ENCODE data around the gene IRX5.

IRX5 gene

DNA sequence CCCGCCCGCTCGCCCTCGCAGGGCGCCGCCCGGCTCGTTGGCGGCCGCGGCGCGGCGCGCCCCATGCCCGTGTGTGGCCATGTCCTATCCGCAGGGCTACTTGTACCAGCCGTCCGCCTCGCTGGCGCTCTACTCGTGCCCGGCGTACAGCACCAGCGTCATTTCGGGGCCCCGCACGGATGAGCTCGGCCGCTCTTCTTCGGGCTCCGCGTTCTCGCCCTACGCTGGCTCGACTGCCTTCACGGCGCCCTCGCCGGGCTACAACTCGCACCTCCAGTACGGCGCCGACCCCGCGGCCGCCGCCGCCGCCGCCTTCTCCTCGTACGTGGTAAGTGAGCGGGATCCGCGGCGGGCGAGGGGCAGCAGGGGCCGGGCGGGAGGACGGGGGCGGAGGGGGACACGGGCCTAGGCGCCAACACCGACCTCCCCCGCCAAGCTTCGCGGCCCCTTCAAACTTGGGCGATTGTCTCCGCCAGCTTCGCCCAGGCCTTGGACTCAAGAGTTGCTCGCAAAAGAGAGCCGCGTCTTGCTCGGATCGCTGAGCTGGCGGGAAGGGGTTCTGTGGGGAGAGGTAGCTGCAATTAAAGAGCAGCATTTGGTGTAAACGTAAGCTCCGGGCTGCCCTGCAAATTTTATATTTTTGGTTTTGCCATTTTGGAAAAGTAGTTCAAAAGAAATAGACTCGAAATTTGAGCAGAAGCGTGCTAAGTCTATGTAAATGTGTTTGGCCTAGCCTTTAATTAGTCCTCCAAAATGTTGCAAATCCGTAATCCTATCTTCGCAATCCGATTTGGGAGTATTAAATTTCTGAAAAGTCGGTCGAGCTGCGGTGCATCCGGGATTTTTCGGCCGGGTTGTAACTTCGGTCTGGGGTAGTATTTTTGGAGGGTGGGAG, 702 bp downstream of the IRX5 start:
- DNase-seq, result peak; percentile 4

DNA sequence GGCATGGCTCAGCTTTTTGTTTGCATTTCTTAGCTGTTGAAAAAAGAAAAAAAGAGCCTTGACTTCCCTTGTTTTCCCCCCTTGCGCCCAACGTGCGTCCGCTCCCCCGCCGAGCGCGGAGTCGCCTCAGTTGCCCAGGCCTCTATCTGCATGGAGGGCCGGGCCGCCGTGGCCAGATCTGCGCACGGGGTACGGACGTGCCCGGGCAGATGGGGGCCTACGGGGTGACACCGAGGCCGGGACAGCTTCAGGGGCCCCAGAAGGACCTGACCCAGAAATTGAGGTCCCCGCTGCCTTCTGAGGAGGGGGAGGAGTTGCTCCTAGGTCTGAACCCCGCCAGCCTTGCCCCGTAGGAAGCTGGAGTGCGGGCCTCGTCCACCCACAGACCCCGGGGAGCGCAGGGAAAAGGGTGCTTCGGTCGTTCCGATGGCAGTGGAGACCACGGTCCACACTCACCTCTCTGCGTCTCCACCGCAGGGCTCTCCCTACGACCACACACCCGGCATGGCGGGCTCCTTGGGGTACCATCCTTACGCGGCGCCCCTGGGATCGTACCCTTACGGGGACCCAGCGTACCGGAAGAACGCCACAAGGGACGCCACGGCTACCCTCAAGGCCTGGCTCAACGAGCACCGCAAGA, 1.5 kb downstream of the IRX5 start:
- DNase-seq, result peak; percentile 14

DNA sequence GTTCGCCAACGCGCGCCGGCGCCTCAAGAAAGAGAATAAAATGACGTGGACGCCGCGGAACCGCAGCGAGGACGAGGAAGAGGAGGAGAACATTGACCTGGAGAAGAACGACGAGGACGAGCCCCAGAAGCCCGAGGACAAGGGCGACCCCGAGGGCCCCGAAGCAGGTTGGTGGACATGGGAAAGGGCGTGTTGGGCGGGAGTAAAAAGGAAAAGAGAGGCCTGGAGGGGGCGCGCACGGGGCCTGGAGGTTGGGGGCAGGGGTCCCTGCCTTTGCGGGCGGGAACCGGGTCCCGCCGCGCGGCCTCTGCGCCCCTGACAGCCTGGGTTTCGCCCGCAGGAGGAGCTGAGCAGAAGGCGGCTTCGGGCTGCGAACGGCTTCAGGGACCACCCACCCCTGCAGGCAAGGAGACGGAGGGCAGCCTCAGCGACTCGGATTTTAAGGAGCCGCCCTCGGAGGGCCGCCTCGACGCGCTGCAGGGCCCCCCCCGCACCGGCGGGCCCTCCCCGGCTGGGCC, 2.1 kb downstream of the IRX5 start:
- no peak for DNase-seq

DNA sequence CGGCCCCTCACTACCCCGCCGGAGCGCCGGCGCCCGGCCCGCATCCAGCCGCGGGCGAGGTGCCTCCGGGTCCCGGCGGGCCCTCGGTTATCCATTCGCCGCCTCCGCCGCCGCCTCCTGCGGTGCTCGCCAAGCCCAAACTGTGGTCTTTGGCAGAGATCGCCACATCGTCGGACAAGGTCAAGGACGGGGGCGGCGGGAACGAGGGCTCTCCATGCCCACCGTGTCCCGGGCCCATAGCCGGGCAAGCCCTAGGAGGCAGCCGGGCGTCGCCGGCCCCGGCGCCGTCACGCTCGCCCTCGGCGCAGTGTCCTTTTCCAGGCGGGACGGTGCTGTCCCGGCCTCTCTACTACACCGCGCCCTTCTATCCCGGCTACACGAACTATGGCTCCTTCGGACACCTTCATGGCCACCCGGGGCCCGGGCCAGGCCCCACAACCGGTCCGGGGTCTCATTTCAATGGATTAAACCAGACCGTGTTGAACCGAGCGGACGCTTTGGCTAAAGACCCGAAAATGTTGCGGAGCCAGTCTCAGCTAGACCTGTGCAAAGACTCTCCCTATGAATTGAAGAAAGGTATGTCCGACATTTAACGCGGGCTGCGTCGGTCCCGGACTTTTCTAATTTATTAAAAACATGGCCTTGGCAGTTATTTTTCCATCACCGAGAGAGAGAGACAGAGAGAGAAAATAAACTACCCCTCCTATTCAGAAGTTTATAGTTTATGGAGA, 2.8 kb downstream of the IRX5 start:
- no peak for DNase-seq

DNA sequence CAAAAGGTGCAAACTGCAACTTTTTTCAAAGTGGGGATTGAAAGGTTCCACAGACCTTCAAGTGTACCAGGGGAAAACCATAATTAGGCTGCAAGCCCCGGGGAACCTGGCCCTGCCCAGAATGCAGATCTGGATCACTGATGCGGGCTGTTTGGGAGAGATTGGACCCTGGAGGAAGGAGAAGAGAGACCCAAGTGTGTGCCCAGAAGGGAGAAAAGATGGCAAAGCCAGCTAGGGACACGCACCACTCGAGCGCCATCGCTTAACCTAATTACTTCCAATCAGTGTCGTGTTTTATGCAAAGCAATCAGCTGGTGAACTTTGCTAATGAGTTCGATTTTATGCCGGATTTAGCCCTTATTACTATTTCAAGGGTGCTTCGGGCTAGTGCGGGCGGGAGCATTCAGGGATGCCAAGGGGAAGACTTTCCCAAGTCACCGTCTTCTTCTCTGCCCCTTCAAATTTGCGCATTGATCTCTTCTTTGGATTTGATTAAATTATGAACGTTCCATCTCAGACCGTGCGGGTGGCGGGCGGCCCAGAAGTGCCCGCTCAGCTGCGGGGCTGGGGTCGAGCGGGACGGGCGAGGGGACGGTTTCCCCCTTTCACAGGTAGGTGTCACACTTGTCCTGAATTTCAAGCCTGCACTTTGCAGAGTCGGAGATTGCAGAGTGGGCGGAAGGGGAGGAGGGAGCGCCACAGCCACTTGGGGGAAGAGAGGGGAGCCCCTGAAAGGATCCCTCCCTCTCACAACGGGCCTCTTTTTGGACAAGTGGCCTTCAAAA, 4.0 kb downstream of the IRX5 start:
- no peak for DNase-seq

DNA sequence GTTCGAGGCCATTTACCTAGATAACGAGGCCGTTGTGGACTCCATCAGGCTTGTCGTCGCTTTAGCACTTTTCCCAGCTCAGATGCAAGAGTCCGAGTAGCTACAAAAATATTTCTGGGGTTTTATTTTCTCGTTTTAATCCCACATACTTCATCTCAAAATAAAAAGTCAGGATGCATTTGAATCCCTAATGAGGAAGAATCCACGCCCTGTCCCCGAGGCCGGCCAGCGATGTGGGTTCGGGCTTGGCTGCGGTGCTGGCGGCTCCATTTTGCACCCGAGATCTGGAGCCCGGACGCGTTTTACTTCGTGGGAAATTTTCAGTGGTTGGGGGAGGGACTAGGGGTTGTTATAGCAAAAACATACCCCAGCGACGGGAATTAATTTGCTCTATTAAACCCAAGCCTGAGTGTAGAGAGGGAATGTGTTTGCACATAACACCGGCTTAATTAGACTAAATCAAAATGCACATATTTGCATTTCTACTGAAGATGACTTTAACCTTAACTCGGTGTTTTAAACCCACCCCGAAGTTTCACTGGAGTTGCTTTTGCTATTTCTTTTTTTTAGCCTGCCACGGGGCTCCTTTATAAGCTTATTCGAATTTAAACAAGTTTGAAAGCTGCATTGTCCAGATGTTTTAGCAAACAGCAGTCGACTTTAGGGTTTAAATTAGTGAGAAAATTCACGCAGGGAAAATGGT, 4.8 kb downstream of the IRX5 start:
- DNase-seq, result no peak

DNA sequence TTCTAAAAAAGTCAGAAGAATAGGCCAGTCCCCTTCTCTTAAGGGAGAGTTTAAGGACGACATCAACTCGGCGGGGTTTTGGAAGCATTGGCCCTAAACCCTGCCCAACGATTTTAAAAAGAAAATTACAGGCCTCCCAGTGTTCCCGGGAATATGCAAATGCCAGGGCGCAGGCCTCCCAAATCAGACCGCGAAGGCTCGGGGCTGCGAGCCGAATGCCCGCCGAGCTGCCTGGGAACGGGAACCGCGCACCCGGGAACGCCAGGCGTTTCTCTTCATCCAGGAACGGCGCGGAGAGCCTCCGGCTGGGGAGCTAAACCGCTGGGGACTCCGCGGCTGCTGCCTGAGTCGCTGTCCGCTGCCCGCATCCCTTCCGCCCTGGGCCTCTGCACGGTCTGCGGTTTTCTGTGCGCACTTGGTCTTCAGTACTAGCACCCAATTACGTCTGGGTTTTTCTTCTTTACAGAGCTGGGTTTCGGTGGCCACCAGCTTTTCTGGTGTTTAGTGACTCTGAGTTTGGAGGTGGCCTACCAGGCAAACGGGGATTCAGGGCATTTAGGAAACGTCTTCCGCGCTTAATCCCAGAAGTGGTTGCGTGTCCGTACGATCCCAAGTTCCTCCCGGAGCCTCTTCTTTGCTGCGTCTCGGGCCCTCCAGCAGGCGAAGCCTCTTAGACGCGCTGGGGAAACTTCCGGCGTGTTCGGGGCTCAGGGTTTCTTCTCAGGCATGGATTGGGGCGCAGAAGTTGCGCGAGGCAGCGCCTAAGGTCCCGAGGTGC, 5.7 kb downstream of the IRX5 start:
- DNase-seq, result no peak

DNA sequence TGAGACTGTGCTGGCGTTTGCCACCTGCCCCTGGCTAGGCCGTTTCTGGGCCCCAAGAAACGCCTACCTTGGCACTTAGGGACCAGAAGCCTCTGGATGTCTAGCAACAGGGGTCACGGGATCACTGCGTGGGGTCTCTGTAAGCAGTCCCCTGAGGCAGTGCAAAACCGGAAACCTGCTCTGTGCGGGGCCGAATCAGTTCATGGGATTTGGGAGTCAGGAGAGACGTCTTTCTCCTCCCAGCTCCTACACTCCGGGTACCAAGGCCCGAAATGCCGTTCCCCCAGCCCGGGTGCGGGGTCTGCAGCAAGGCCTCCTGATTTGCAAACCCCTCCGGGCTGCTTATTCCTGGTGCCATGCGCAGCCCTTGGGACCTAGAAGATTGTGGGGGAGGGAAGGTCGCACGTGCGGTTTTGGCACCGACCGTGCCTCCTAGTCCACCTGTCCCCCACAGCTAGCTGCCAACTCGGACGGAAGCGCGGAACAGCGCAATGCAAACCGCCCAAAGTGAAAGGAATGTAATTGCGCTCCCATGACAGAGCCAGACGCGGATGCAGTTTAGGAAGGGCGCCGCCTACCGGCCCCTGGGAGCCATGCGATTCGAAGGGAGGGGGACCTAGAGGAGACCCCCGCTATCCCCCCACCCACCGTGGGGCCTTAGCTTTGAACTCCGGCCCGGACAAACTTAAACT, 6.5 kb downstream of the IRX5 start:
- no peak for DNase-seq

DNA sequence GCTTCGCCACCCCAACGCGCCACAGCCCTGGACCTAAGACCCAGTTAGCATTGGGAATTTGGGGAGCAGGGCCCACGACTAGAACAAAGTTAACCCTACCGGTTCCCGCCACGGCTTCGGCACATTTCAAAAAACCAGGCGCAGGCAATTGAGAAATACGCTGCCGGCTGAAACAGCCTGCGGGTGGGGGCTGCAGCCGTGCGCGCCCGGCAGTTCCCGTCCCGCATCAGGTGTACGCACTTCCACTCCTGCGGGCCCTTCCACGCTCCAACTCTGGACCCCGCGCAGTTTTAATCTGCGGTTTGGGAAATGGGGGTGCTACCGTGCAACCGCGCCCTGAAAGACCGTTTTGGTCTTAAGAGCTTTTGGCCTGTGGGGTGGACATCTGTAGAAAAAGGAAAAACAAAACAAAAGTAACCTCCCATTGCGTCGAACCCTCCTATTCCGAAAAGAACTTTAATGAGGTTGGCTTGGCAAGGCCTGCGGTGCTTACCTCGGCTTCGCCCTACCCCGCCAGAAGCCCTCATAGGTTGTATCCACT, 7.1 kb downstream of the IRX5 start:
- DNase-seq, result no peak

DNA sequence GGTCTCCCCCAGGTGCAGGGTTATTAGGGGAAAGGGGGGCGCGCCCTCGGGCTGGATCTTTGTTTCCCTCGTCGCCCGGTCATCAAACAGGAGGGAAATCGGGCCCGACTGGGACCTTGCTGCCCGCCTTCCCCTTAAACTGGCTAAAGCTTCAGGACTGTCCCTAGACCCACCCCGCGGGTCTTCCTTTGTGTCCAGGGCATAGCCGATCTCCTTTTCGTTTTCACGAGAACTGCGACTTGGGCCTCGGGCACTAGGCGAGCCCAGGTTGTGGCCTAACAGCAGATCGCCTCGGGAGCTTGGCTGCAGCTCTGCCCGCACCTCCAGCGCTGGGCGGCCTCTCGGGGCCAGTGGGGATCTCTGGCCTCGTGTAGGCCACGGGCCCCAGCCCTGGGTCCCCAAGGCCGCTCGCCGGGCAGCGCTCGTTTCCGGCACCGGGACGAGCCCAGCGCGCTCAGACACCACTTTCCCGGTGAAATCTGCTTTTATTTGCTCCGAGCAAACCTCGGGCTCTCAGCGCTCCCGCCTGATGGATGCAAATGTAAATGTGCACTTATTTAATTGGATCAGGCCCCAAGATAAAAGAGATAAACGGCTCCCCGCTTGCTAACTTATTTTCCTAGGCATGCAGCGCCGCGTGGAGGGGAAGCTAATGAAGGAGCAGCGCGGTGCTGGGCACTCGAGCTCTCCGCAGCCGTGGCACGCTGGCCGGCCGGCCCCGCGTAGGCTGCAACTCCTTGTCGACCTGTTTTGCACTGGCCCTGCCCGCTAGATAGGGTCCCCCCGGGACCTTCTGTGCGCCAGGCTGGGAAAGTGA, 7.8 kb downstream of the IRX5 start:
- no peak for DNase-seq

DNA sequence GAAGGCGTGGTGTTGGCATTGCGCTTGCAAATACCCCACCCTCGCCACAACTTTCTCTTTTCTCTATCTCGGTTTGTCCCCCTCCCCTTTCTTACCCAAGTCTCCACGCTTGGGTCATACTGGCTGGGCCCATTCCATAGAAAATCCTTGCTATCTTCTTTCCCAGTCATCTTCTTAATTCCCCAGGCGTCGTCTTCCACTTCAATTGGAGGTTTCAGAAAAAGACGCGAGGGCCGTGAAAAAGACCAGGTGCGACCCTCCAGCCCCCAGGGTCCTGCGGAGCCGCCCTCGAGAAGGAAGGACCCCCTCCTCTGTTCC, 8.3 kb downstream of the IRX5 start:
- no peak for DNase-seq

DNA sequence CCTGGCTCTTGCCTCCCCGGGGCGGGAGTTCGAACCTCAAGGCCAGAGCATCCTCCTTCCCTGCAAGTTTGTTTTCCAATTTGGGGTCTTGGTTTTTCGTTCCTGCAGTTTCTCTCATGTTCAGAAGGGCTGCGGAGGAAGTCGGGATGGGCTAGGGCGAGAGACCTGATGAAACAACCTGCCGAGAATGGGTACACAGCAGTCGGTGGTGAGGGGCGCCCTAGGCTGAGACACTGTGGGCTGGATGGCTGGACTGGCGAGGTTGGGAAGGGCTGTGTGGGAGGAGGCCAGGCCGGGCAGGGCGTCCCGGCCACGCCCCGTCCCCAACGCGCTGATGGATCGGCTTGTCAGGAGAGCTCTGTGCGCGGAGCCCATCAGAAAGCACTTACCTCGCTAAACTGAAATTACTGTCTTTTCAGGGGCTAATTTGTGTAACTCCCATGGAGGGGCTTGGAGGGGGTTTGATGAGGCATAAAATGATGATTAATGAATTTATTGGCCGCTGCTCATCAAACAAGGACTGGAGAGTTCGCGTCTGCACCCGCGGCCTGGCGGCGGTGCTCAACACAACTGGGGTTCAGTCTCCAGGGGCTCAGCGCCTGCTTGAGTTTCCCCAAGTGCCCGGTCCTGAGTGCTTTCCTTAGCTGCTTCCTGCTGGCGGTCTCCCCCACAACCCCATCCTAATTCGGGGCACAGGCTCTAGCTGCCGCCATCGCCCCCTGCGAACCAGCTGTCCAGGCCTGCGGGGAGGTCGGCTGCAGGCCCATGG, 9.0 kb downstream of the IRX5 start:
- no peak for DNase-seq

DNA sequence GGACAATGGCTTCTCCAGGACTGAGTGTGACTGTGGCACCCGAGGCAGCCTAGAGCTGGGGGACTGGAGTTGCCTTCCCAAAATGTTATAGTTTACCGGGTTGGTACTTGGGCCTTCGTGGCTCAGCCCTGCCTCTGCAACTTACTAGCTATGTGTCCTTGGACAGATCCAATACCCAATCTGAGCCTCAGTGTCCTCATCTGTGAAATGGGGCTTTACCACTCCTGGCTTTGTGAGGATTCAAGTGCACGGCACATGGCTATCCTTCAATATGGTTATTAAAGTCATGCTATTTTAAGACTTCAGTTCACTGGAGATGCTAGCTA, 9.6 kb downstream of the IRX5 start:
- DNase-seq, result no peak

DNA sequence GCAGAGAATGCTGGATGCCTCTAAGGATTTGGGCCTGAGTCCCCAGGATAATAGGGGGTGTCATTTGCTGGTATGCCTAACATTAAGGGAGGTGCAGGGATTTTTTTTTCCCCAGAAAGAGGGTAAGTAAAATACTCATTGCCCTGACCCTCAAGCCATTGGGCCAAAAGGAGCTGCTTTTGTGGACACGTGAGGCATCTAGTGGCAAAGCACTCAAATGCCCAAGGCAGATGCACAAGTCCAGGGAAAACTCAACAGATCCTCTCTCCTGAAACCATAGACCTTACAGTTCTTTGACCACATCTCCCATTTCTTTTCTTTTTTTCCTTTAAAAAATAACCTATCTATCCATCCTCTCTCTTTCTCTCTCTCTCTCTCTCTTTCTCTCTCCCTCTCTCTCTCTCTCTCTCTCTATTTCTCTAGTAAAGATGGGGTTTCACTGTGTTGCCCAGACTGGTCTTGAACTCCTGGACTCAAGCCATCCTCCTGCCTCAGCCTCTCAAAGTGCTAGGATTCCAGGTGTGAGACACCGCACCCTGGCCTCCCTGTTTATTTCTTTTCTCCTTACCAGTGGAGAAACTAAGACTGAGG, 11.8 kb downstream of the IRX5 start:
- DNase-seq, result no peak

DNA sequence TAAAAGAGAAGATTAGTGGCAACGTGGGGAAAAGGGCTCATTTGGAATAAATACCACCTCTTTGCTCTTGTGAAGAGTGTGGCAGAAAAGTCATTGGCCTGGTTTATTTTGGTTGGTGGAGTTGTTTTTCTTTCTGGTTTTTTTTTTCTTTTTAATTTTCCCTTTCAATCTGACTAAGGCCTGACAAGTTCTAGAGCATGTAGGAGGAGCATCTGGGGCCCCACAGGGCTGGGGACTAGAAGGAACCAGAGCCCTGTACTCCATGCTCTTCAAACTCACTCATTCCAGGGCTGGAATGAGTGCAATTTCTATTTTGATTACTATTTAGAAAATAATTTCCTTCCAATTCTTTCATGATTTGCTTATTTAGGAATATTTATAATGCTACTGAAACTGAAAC, 13.3 kb downstream of the IRX5 start:
- DNase-seq, result no peak

DNA sequence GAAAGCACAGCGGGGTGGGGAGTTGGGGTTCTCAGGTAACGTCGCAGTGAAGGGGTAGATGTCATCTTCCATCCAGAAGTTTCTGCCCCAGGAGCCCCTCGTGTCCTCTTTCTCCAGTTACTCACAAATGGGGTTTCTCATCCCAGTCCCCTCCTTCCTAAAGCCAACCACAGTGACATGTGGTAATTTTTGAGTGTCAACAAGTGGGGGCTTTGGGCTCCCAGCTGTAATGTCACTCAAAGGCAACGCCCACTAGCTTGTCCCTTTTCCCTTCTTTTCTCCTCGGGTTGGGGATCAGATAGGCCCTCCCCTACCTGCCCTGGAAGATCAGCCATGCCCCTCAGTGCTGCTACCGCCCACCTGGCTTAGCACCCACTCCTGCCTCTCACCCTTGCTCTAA, 14.4 kb downstream of the IRX5 start:
- DNase-seq, result no peak

DNA sequence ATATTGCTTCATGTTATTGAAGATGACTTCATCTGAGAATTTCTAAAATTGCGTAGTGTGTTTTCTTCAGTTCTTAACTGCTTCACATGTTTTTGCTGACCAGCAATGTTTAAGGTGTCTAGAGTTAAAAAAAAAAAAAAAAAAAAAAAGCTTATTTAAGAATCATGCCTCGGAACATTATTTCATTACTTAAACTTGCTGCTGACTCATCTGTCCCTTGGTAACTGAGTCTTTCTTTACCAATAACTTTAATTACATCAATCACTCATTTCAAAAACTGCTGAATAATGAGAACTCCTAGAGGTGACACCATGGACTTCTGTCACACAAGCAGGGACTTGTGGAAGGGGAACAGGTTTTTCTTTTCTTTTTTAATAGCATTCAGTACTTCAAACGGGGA, 16.2 kb downstream of the IRX5 start:
- DNase-seq, result no peak

DNA sequence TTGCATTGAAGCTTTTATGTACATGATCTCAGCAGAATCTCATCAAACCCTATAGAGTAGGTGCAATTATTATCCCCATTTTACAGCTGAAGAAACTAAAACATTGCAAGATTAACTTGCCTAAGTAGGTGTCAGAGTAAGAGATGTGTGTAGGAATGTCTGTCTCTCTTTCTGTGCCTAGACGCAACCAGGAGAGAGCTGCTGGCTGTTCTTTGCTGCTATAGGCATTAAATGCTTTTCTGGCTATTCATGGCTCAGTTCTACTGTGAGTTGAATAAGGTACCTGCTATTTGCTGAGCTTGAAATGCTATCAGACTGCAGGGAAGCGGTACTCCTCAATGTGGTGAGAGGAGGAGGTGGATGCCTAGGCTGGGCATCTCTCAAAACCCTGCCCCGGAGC, 17.0 kb downstream of the IRX5 start:
- no peak for DNase-seq

DNA sequence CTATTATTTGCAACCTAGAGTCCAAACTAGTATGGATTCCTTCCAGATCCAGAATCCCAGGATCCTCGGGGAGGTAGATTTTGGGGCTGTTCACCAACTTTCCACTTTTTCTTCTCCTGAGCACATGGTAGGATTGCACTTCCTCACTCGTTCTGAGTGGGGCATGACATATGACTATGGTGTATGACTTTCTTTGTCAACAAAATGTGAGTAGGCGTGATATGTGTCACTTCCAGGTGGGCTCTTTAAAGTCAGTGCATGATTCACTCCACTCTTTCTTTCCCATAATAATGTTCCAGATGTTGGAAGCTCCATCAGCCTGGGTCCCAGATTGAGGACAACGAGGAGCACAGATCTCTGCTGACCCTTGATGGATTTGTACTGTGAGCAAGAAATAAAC, 21.5 kb downstream of the IRX5 start:
- no peak for DNase-seq
